ENCODE data around the gene ZNF383. TPM values are rescaled to one million over a fixed set of nuclear protein-coding genes. Genes with fewer than 3 reads are reported as not detected.
"Not testable (repeated sequence)": the region's sequence is repeated elsewhere in the genome, so short reads cannot be mapped to it uniquely, and the experiment has no call there.

ZNF383 gene
- total and polyA plus RNA-seq, 2 experiments from 2014 or later, result 4.9 to 5.7 TPM

- H3K36me3 ChIP-seq, result peaks cover 25% of the 10 kb centered on the region
- H3K4me3 ChIP-seq, result no peak overlapping the region
- H3K27ac ChIP-seq, result no peak overlapping the region
- DNase-seq (ENCODE audit: low read depth in 1 of 2, low spot score in 1 of 2), result no peak
- TF ChIP-seq, protein P1, sequence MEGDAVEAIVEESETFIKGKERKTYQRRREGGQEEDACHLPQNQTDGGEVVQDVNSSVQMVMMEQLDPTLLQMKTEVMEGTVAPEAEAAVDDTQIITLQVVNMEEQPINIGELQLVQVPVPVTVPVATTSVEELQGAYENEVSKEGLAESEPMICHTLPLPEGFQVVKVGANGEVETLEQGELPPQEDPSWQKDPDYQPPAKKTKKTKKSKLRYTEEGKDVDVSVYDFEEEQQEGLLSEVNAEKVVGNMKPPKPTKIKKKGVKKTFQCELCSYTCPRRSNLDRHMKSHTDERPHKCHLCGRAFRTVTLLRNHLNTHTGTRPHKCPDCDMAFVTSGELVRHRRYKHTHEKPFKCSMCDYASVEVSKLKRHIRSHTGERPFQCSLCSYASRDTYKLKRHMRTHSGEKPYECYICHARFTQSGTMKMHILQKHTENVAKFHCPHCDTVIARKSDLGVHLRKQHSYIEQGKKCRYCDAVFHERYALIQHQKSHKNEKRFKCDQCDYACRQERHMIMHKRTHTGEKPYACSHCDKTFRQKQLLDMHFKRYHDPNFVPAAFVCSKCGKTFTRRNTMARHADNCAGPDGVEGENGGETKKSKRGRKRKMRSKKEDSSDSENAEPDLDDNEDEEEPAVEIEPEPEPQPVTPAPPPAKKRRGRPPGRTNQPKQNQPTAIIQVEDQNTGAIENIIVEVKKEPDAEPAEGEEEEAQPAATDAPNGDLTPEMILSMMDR (IDR thresholded peaks at IDR 0.05; ENCODE audit: low read depth, low read length), result no peak
- H3K9me3 ChIP-seq (ENCODE audit: low read depth), result no peaks in the 10 kb centered on the region
- no peaks in the 10 kb centered on the region for H3K27me3 ChIP-seq
- no peaks in the 10 kb centered on the region for H3K4me1 ChIP-seq (ENCODE audit: low read depth)
Observed at GRCh38 chr19:37243206-37243632, 25.2 kb downstream of the ZNF383 start.

DNA sequence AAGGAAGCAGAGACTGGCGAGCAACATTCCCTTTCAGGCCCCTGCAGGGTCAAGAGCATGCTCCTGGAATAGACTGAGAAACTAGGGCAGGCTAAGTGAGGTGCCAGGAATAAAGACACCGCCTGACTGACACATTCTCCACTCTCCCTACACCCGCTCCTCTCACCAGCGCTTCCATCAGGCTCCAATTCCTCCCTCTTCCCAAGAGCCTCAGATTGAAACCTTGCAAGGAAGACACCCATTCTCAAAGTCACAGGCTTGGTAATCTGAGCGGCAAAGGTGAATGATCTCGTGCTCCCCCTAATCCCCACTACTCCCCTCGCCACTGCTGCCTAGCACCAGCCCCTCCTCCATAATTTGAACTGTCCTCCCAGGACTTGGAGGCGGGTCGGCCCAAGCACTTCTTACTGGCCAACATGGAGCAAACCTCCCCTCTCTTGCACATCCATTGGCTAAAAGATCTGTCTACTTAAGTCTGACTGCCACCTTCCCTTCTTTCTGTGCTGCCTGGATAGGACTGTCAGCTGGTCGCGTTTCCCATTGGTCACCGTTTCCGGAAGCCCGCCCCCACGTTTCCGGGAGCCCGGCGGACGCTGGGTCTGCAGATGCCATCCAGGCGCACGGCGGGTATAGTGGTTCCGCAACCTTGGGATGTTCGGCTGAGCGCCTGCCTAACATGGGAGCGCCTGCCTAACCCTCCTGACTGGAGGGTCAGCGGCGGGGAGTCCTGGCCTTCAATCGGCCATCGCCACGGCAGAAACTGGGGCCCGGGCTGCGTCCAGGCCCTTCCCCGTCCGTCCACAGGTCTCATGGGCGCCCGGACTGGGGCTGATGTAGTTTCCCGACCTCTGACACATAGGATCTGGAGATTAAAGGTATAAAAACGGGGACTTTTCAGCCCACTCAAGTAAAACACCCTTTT is 33.6 kb downstream of the ZNF383 start:
- peak in 1 of 2 donors; percentile 98 for DNase-seq (ENCODE audit: low read depth in 1 of 2, low spot score in 1 of 2)
- H3K36me3 ChIP-seq, result no peaks in the 10 kb centered on the region
- H3K4me1 ChIP-seq (ENCODE audit: low read depth), result no peaks in the 10 kb centered on the region
- TF ChIP-seq, protein P1 (IDR thresholded peaks at IDR 0.05; ENCODE audit: low read depth, low read length), result no peak
- H3K27me3 ChIP-seq, result no peaks in the 10 kb centered on the region
- H3K4me3 ChIP-seq, result no peak overlapping the region
- H3K9me3 ChIP-seq (ENCODE audit: low read depth), result peaks cover 3% of the 10 kb centered on the region
- no peak overlapping the region for H3K27ac ChIP-seq

GRCh38 chr19:37263028-37263427 is 45.0 kb downstream of the ZNF383 start:
- H3K27me3 ChIP-seq; H3K36me3 ChIP-seq; H3K4me3 ChIP-seq; H3K27ac ChIP-seq; H3K4me1 ChIP-seq (ENCODE audit: low read depth); DNase-seq (ENCODE audit: low read depth in 1 of 2, low spot score in 1 of 2); H3K9me3 ChIP-seq (ENCODE audit: low read depth): not testable (repeated sequence)

DNA sequence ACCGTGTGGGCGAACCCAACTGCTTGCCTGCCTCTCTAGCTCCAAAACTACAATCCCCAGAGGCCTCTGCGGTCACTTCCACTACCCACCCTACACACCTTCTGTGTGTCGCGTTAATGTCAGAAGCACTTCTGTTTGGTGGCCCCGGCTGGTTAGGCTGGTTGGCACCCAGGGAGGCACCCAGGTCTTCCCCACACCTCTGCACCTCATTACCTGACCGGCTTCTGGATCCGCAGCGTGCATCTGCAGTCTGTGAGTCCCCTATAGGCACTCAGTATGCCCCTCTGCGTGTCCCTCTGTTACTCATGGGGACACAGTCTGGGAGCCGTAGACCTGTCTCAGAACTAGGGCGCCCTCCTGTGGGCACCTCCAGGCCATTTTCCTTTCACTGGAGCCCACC is 49.0 kb downstream of the ZNF383 start:
- not testable (repeated sequence) for H3K4me1 ChIP-seq (ENCODE audit: low read depth); DNase-seq (ENCODE audit: low read depth in 1 of 2, low spot score in 1 of 2); H3K9me3 ChIP-seq (ENCODE audit: low read depth); H3K4me3 ChIP-seq; H3K27ac ChIP-seq; H3K36me3 ChIP-seq; H3K27me3 ChIP-seq

DNA sequence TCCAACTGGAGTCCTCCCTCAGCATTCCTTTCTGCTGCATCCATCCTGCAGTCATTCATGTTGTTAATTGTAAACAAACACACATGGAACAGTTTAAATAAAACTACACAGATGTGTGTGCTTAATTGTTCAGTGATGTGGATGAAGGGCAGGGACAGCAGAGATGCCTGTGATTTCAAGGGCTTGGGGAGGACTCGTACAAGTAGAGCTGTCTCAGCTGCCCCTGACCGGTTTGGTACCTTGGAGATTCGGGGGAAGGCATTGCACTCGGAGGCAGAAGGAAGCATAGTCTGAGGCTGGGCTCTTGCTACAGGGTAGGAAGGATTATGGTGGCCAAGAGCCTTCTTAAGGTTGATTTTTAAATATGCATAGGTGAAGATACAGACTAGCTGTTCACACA is 49.7 kb downstream of the ZNF383 start:
- H3K36me3 ChIP-seq; H3K27me3 ChIP-seq; H3K4me1 ChIP-seq (ENCODE audit: low read depth); DNase-seq (ENCODE audit: low read depth in 1 of 2, low spot score in 1 of 2); H3K4me3 ChIP-seq; H3K9me3 ChIP-seq (ENCODE audit: low read depth); H3K27ac ChIP-seq: not testable (repeated sequence)

DNA sequence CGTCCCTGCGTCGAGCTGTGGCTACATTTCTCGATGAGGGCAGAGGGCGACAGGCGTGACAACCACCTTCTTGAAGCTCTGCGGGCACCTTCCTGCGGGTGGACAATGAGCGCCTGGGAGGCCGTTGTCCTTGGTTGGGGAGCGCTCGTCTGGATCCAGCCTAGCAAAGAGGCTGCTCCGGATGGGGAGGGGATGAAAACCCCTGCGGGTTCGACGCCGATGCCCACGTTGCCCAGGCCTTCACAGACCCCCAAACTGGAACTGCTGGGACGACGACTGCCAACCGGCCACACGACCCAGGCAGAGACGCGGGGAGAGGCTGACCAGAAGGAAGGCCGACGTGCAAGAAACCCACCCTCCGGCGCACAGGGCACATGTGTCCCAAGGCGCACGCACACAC is 62.6 kb downstream of the ZNF383 start:
- not testable (repeated sequence) for H3K4me3 ChIP-seq; H3K36me3 ChIP-seq; H3K9me3 ChIP-seq (ENCODE audit: low read depth); H3K4me1 ChIP-seq (ENCODE audit: low read depth); H3K27me3 ChIP-seq; H3K27ac ChIP-seq; DNase-seq (ENCODE audit: low read depth in 1 of 2, low spot score in 1 of 2)

- H3K36me3 ChIP-seq, result not testable (repeated sequence)
Observed at GRCh38 chr19:37284020-37284419, 66.0 kb downstream of the ZNF383 start.

GRCh38 chr19:37289229-37289628 is 71.2 kb downstream of the ZNF383 start:
- not testable (repeated sequence) for H3K4me3 ChIP-seq; H3K27ac ChIP-seq; H3K9me3 ChIP-seq (ENCODE audit: low read depth); H3K27me3 ChIP-seq; H3K36me3 ChIP-seq; H3K4me1 ChIP-seq (ENCODE audit: low read depth); DNase-seq (ENCODE audit: low read depth in 1 of 2, low spot score in 1 of 2)

More at GRCh38 chr19:37284020-37284419, 66.0 kb downstream of the ZNF383 start:
- not testable (repeated sequence) for H3K4me1 ChIP-seq (ENCODE audit: low read depth); H3K4me3 ChIP-seq; H3K27ac ChIP-seq; DNase-seq (ENCODE audit: low read depth in 1 of 2, low spot score in 1 of 2); H3K9me3 ChIP-seq (ENCODE audit: low read depth); H3K27me3 ChIP-seq

DNA sequence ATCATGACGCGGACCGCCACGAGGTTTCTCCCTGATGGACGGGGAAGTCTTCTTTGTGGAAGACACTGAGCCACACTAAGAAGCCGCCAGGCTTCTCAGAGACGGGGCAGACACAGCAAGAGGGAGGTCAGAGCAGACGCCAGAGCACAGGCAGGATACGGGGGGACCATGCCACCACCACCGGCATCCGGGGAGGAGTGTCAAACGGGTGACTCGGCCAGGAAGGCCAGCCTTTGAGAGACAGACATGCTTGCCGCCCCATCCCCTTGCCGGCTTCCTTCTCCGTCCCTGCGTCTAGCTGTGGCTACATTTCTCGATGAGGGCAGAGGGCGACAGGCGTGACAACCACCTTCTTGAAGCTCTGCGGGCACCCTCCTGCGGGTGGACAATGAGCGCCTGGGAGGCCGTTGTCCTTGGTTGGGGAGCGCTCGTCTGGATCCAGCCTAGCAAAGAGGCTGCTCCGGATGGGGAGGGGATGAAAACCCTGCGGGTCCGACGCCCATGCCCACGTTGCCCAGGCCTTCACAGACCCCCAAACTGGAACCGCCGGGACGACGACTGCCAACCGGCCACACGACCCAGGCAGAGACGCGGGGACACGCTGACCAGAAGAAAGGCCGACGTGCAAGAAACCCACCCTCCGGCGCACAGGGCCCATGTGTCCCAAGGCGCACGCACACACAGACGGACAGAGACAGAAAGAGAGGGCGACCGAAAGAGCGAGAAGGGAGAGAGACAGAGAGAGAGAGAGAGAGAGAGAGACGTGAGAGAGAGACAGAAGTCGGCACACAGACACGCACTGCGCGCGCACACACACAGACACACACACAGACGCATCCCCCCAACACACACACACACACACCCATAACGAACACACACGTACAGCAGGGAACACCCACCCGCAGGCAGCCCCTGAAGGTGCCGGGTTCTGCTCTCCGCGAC is 75.3 kb downstream of the ZNF383 start:
- not testable (repeated sequence) for H3K4me3 ChIP-seq; H3K36me3 ChIP-seq; H3K4me1 ChIP-seq (ENCODE audit: low read depth); H3K27ac ChIP-seq; H3K9me3 ChIP-seq (ENCODE audit: low read depth); DNase-seq (ENCODE audit: low read depth in 1 of 2, low spot score in 1 of 2); H3K27me3 ChIP-seq

DNA sequence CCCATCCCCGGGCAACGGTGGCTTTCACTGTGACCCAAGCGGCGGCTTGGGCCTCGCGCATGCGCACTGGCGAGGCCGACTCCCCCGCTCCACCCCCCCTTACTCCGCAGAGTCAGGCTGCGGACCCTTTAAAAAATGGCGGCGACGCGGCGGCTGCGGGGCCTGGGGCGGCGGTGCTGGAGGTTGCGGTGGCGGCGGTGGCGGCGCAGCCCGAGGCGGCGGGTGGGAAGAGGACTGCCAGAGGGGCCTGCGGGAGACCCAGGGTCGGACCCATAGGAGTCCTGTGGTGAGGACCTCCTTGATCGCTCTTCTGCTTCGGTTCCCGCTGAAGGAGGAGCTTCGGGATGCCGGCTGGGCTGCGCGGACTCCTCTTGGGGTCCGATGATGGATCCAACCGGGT is 76.2 kb downstream of the ZNF383 start:
- DNase-seq (ENCODE audit: low read depth in 1 of 2, low spot score in 1 of 2); H3K4me3 ChIP-seq; H3K27me3 ChIP-seq: not testable (repeated sequence)

More for the DNA sequence above, 76.2 kb downstream of the ZNF383 start:
- not testable (repeated sequence) for H3K9me3 ChIP-seq (ENCODE audit: low read depth); H3K36me3 ChIP-seq; H3K4me1 ChIP-seq (ENCODE audit: low read depth); H3K27ac ChIP-seq
